ENCODE data around the gene CRYBB2.
"Not testable (repeated sequence)": the region's sequence is repeated elsewhere in the genome, so short reads cannot be mapped to it uniquely, and the experiment has no call there.

Gene CRYBB2

GRCh38 chr22:25236417-25236816, 17.0 kb downstream of the CRYBB2 start:
- DNase-seq: no peak

GRCh38 chr22:25237503-25237902, 18.1 kb downstream of the CRYBB2 start:
- no peak for DNase-seq

GRCh38 chr22:25238058-25238457, 18.6 kb downstream of the CRYBB2 start:
- not testable (repeated sequence) for DNase-seq

GRCh38 chr22:25255169-25255568, 35.7 kb downstream of the CRYBB2 start:
- DNase-seq: not testable (repeated sequence)

- not testable (repeated sequence) for DNase-seq
Measured at GRCh38 chr22:25267567-25267966, 48.1 kb downstream of the CRYBB2 start.

GRCh38 chr22:25268902-25269301, 49.5 kb downstream of the CRYBB2 start:
- DNase-seq: not testable (repeated sequence)

- DNase-seq: not testable (repeated sequence)
Measured at GRCh38 chr22:25270061-25270460, 50.6 kb downstream of the CRYBB2 start.

- DNase-seq: not testable (repeated sequence)
Measured at GRCh38 chr22:25273231-25273630, 53.8 kb downstream of the CRYBB2 start.

GRCh38 chr22:25273928-25274327, 54.5 kb downstream of the CRYBB2 start:
- DNase-seq: not testable (repeated sequence)

GRCh38 chr22:25280118-25280517, 60.7 kb downstream of the CRYBB2 start:
- DNase-seq: not testable (repeated sequence)

Measured in central memory CD4-positive, alpha-beta T cell (primary cell).